ENCODE results near the gene SUCNR1. TPM values are rescaled to one million over a fixed set of nuclear protein-coding genes. Genes with fewer than 3 reads are reported as not detected.
A peak's percentile ranks its signal among the peaks of the same experiment; 100 is the strongest.

The SUCNR1 gene
- total RNA-seq (under 1 TPM in 2 of 5 donors, not detected in 3; 0.58 to 0.92 TPM), polyA plus RNA-seq (under 1 TPM in 1 of 3 donors, not detected in 2; 0.12 TPM)
- long read RNA-seq, donor 1: 0 reads
- long read RNA-seq, donor 2: 0 reads
- long read RNA-seq, donor 3: 0 reads
- long read RNA-seq, donor 4: 0 reads
- long read RNA-seq, donor 5: 0 reads
- long read RNA-seq, donor 6: 0 reads
- long read RNA-seq, donor 7: 0 reads
- long read RNA-seq, donor 8: 0 reads
- long read RNA-seq, donor 9: 0 reads
- long read RNA-seq, donor 10: 0 reads

- intact Hi-C loops (cut with DNase I; ENCODE audit: low total_unique reads): no loop called here
- no peak for DNase-seq
- H3K27ac ChIP-seq: no peak within 1 kb of the TSS
Measured at GRCh38 chr3:151873398-151873797, at the start of gene SUCNR1. Gene SUCNR1 (plus strand): TSS chr3:151873643. CDS start chr3:151879893, 6,250 bp downstream.

DNA sequence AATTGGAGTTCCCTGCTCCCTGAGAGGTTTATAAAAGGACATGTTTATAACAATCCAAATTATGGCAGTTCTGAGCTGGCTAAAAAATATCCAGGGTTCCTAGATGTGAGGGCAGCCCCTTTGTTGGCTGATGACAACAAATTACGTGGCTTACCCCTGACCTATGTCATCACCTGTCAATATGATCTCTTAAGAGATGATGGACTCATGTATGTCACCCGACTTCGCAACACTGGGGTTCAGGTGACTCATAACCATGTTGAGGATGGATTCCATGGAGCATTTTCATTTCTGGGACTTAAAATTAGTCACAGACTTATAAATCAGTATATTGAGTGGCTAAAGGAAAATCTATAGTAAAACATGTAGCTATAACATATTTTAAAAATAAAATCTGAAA, 45.6 kb upstream of the SUCNR1 start:
- no peaks in the 10 kb centered on the region for H3K36me3 ChIP-seq
- 78 to 93% (median 91%) methylated on average over 3 of the region's 3 CpGs for WGBS, 5 donors
- TF ChIP-seq, protein P1, sequence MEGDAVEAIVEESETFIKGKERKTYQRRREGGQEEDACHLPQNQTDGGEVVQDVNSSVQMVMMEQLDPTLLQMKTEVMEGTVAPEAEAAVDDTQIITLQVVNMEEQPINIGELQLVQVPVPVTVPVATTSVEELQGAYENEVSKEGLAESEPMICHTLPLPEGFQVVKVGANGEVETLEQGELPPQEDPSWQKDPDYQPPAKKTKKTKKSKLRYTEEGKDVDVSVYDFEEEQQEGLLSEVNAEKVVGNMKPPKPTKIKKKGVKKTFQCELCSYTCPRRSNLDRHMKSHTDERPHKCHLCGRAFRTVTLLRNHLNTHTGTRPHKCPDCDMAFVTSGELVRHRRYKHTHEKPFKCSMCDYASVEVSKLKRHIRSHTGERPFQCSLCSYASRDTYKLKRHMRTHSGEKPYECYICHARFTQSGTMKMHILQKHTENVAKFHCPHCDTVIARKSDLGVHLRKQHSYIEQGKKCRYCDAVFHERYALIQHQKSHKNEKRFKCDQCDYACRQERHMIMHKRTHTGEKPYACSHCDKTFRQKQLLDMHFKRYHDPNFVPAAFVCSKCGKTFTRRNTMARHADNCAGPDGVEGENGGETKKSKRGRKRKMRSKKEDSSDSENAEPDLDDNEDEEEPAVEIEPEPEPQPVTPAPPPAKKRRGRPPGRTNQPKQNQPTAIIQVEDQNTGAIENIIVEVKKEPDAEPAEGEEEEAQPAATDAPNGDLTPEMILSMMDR (IDR thresholded peaks at IDR 0.05): no peak
- TF ChIP-seq EP300 (IDR thresholded peaks at IDR 0.05) (no peak), POLR2AphosphoS5 (IDR thresholded peaks at IDR 0.05) (no peak), POLR2A (IDR thresholded peaks at IDR 0.05) (no peak)
- no peaks in the 10 kb centered on the region for H3K27me3 ChIP-seq
- no peak for DNase-seq
- H3K4me1 ChIP-seq: no peaks in the 10 kb centered on the region
- no peaks in the 10 kb centered on the region for H3K9me3 ChIP-seq
- no peak overlapping the region for H3K27ac ChIP-seq
- no peak overlapping the region for H3K4me3 ChIP-seq
- intact Hi-C loops (cut with DNase I; ENCODE audit: low total_unique reads): no loop called here

More at GRCh38 chr3:151873398-151873797, at the start of gene SUCNR1:
- Histone ChIP-seq H3K27me3 (no peaks in the 10 kb centered on the region), H3K36me3 (no peaks in the 10 kb centered on the region), H3K9me3 (no peaks in the 10 kb centered on the region), H3K4me1 (peaks cover 0 to 26% (median 3%) of the 10 kb centered on the region in 4 donors), H3K4me3 (no peak within 1 kb of the TSS)
- TF ChIP-seq, protein P1 (IDR thresholded peaks at IDR 0.05): no peak
- no peak for TF ChIP-seq POLR2AphosphoS5 (IDR thresholded peaks at IDR 0.05)
- TF ChIP-seq EP300 (IDR thresholded peaks at IDR 0.05): no peak
- TF ChIP-seq POLR2A (IDR thresholded peaks at IDR 0.05): no peak

- 65 to 78% (median 70%) methylated on average over 5 of the region's 5 CpGs for WGBS, 5 donors
- H3K4me1 ChIP-seq: peaks cover 4 to 27% (median 14%) of the 10 kb centered on the region in 4 donors
- H3K36me3 ChIP-seq: no peaks in the 10 kb centered on the region
- H3K9me3 ChIP-seq: no peaks in the 10 kb centered on the region
- H3K27me3 ChIP-seq: no peaks in the 10 kb centered on the region
- peak in 1 of 2 donors; percentile 32 for DNase-seq
- no peak overlapping the region for H3K27ac ChIP-seq
- TF ChIP-seq POLR2A (IDR thresholded peaks at IDR 0.05): no peak
- no peak for TF ChIP-seq EP300 (IDR thresholded peaks at IDR 0.05)
- no peak for TF ChIP-seq POLR2AphosphoS5 (IDR thresholded peaks at IDR 0.05)
- TF ChIP-seq, protein P1 (IDR thresholded peaks at IDR 0.05): no peak
- intact Hi-C loops (cut with DNase I; ENCODE audit: low total_unique reads): loop anchor here (10.0 kb wide), 1 partner anchor 371 kb away; the partner anchor contains the start of gene IGSF10
- H3K4me3 ChIP-seq: no peak overlapping the region
Measured at GRCh38 chr3:151835751-151836525, 37.5 kb upstream of the SUCNR1 start.

DNA sequence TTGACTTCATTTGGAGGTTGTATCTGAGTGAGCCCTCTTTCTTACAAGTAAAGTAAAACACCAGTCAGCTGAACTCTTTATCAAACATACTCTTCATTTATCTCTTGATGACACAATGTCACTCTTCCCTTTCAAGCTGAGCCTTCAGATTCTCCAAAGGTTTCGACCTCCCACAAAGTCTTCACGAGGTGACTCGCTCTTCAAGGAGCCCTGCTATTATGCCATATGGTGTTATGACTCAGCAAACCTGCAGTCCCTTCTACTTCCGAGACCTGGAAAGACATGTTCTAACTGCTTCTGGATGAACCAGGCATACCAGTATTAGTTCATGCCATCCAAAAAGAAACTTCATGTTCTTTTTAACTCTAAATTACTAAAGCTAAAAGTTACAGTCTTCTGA, 36.4 kb upstream of the SUCNR1 start:
- WGBS, 5 donors: 48 to 56% (median 50%) methylated on average over 4 of the region's 4 CpGs
- H3K4me3 ChIP-seq: no peak overlapping the region
- H3K27ac ChIP-seq: no peak overlapping the region
- intact Hi-C loops (cut with DNase I; ENCODE audit: low total_unique reads): loop anchor here (10.0 kb wide), 1 partner anchor 372 kb away; the partner anchor contains the start of gene IGSF10
- peak in 1 of 2 donors; percentile 54 for DNase-seq
- H3K27me3 ChIP-seq: no peaks in the 10 kb centered on the region
- TF ChIP-seq POLR2AphosphoS5 (IDR thresholded peaks at IDR 0.05) (peak in 1 of 3 donors; percentile 13), POLR2A (IDR thresholded peaks at IDR 0.05) (no peak)
- H3K36me3 ChIP-seq: no peaks in the 10 kb centered on the region
- peaks cover 4 to 27% (median 14%) of the 10 kb centered on the region in 4 donors for H3K4me1 ChIP-seq
- H3K9me3 ChIP-seq: no peaks in the 10 kb centered on the region
